Measurements from ENCODE around the gene MIF4GD. TPM values are rescaled to one million over a fixed set of nuclear protein-coding genes. Genes with fewer than 3 reads are reported as not detected.

Gene MIF4GD
- total RNA-seq, 1 donor from 2014 or later, result 5.0 TPM

DNA sequence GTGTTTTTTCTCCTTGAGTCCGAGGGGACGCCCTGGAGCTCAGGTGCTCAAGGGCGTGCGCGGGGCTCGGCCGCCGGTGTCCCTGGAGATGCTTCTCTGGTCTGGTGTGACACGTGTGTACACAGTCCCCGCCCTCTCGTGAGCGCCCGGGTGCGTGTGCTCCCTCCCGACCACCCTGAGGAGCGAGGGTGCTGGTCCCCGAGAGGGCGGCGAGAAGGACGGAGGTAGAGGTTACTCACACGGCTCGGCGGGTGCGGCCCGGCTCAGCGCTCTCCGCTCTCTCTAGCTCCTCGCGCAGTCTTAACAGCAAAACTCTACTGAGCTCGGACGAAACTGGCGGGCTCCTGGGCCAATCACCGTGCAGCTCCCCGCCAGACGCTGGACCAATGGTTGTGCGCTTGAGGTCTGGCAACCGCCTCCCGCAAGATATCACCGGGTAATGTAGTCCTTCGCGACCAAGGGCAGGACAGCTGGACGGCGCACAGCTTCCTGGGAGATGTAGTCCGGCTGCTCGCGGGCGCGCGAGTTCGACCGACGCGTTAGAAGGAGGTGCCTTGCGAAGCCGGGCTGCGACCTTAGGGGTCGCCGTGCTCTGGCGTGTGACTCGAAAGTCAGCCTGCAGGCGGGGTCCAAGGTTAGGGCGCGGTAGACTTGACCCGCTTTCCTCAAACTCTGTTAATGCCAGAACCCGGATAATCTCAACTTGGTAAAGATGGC is 18.2 kb upstream of the MIF4GD start, which contains the start of gene SLC25A19:
TSS of gene SLC25A19 (minus strand) at position 319 of the 717 bp plus-strand sequence. CDS start 2,669 bp downstream, outside the sequence.
- Histone ChIP-seq H3K4me3 (ENCODE audit: insufficient read depth, low read depth, low read length) (peak within 1 kb of the TSS; percentile 81), H3K27ac (ENCODE audit: low read depth, low read length) (peak within 1 kb of the TSS; percentile 82), H3K36me3 (ENCODE audit: insufficient read depth, low read length) (no peaks in the 10 kb centered on the region), H4K20me1 (ENCODE audit: insufficient read depth, low read length) (no peaks in the 10 kb centered on the region), H3K4me1 (ENCODE audit: insufficient read depth, low read length) (peaks cover 5% of the 10 kb centered on the region), H3K9ac (ENCODE audit: low read length) (peak within 1 kb of the TSS; percentile 82), H3K27me3 (ENCODE audit: insufficient read depth, low read length) (no peaks in the 10 kb centered on the region), H2AFZ (ENCODE audit: low read depth, low read length) (peak within 1 kb of the TSS; percentile 93), H3K79me2 (ENCODE audit: insufficient read depth, low read length) (peaks cover 3% of the 10 kb centered on the region), H3K9me3 (ENCODE audit: insufficient read depth, low read depth, low read length) (no peaks in the 10 kb centered on the region), H3K4me2 (ENCODE audit: low read length) (peak within 1 kb of the TSS; percentile 98)
- H3K27me3 Mint-ChIP-seq (ENCODE audit: low read depth, unreplicated experiment), result no peaks in the 10 kb centered on the region
- H3K27ac Mint-ChIP-seq (ENCODE audit: unreplicated experiment), result peak within 1 kb of the TSS; percentile 98
- DNase-seq (ENCODE audit: low read depth) (peak; percentile 98), FAIRE-seq (no peak)
- peak within 1 kb of the TSS; percentile 98 for H3K4me3 Mint-ChIP-seq (ENCODE audit: unreplicated experiment)
- peaks cover 4% of the 10 kb centered on the region for H3K4me1 Mint-ChIP-seq (ENCODE audit: low read depth, unreplicated experiment)
- TF ChIP-seq EZH2 (IDR thresholded peaks at IDR 0.05; ENCODE audit: insufficient read depth, low read length), result no peak
- TF ChIP-seq, protein P1, sequence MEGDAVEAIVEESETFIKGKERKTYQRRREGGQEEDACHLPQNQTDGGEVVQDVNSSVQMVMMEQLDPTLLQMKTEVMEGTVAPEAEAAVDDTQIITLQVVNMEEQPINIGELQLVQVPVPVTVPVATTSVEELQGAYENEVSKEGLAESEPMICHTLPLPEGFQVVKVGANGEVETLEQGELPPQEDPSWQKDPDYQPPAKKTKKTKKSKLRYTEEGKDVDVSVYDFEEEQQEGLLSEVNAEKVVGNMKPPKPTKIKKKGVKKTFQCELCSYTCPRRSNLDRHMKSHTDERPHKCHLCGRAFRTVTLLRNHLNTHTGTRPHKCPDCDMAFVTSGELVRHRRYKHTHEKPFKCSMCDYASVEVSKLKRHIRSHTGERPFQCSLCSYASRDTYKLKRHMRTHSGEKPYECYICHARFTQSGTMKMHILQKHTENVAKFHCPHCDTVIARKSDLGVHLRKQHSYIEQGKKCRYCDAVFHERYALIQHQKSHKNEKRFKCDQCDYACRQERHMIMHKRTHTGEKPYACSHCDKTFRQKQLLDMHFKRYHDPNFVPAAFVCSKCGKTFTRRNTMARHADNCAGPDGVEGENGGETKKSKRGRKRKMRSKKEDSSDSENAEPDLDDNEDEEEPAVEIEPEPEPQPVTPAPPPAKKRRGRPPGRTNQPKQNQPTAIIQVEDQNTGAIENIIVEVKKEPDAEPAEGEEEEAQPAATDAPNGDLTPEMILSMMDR (IDR thresholded peaks at IDR 0.05; ENCODE audit: insufficient read depth, low read depth, low read length), result no peak
- peaks cover 2% of the 10 kb centered on the region for H3K36me3 Mint-ChIP-seq (ENCODE audit: low read depth, unreplicated experiment)
- H3K9me3 Mint-ChIP-seq (ENCODE audit: unreplicated experiment), result no peaks in the 10 kb centered on the region

DNA sequence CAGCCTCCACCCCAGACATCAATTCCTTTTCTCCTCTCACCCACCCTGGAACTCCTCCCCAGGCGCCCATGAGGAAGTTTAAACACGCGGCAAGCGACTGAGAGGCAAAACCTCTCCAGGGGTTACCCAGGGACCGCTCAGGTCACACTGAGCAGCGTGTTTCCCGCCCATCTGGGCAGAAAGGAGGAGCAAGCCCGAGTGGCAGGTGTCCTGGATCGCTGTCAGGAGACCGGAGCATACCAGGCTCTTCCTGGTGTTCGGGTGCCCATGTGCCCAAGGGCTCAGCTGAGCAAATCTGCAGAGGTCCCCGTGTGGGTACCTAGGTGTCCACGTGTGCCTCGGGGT is 17.7 kb upstream of the MIF4GD start:
- Mint-ChIP-seq H3K27ac (ENCODE audit: unreplicated experiment) (no peak overlapping the region), H3K27me3 (ENCODE audit: low read depth, unreplicated experiment) (no peaks in the 10 kb centered on the region), H3K4me3 (ENCODE audit: unreplicated experiment) (peak overlapping the region; percentile 98), H3K36me3 (ENCODE audit: low read depth, unreplicated experiment) (no peaks in the 10 kb centered on the region), H3K9me3 (ENCODE audit: unreplicated experiment) (no peaks in the 10 kb centered on the region), H3K4me1 (ENCODE audit: low read depth, unreplicated experiment) (peaks cover 4% of the 10 kb centered on the region)
- H3K79me2 ChIP-seq (ENCODE audit: insufficient read depth, low read length), result peaks cover 3% of the 10 kb centered on the region
- no peaks in the 10 kb centered on the region for H3K36me3 ChIP-seq (ENCODE audit: insufficient read depth, low read length)
- peak overlapping the region; percentile 93 for H2AFZ ChIP-seq (ENCODE audit: low read depth, low read length)
- FAIRE-seq, result no peak
- H3K9ac ChIP-seq (ENCODE audit: low read length), result peak overlapping the region; percentile 82
- H3K9me3 ChIP-seq (ENCODE audit: insufficient read depth, low read depth, low read length), result no peaks in the 10 kb centered on the region
- peak overlapping the region; percentile 81 for H3K4me3 ChIP-seq (ENCODE audit: insufficient read depth, low read depth, low read length)
- DNase-seq (ENCODE audit: low read depth), result no peak
- H3K27me3 ChIP-seq (ENCODE audit: insufficient read depth, low read length), result no peaks in the 10 kb centered on the region
- H3K4me1 ChIP-seq (ENCODE audit: insufficient read depth, low read length), result peaks cover 5% of the 10 kb centered on the region
- peak overlapping the region; percentile 41 for H3K27ac ChIP-seq (ENCODE audit: low read depth, low read length)
- no peaks in the 10 kb centered on the region for H4K20me1 ChIP-seq (ENCODE audit: insufficient read depth, low read length)
- TF ChIP-seq EZH2 (IDR thresholded peaks at IDR 0.05; ENCODE audit: insufficient read depth, low read length), result no peak
- TF ChIP-seq, protein P1 (IDR thresholded peaks at IDR 0.05; ENCODE audit: insufficient read depth, low read depth, low read length), result no peak
- H3K4me2 ChIP-seq (ENCODE audit: low read length), result peak overlapping the region; percentile 98

DNA sequence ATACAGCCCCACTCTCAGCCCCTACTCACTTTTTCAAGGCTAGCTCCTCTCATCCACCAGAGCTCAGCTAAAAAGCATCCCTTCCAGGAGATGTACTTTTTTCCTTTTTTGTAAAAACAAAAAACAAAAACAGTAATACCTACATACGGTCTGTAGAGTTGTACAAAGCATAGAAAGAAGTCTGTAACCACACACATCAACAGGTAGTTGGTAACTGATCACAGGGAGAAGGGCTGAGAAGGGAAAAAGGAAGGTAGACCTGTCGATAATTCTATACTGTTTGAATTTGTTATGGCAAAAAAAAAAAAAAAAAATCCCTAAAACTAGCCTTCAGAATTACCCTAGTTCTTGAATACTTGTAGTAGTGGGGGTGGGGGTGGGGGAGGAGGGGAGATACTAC is 17.3 kb upstream of the MIF4GD start:
- FAIRE-seq (no peak), DNase-seq (ENCODE audit: low read depth) (no peak)
- Histone ChIP-seq H3K4me2 (ENCODE audit: low read length) (peak overlapping the region; percentile 98), H3K36me3 (ENCODE audit: insufficient read depth, low read length) (no peaks in the 10 kb centered on the region), H3K4me1 (ENCODE audit: insufficient read depth, low read length) (peaks cover 5% of the 10 kb centered on the region), H3K79me2 (ENCODE audit: insufficient read depth, low read length) (peaks cover 3% of the 10 kb centered on the region), H3K4me3 (ENCODE audit: insufficient read depth, low read depth, low read length) (peak overlapping the region; percentile 81), H3K9me3 (ENCODE audit: insufficient read depth, low read depth, low read length) (no peaks in the 10 kb centered on the region), H2AFZ (ENCODE audit: low read depth, low read length) (no peak overlapping the region), H3K27me3 (ENCODE audit: insufficient read depth, low read length) (no peaks in the 10 kb centered on the region), H3K27ac (ENCODE audit: low read depth, low read length) (no peak overlapping the region), H3K9ac (ENCODE audit: low read length) (peak overlapping the region; percentile 82), H4K20me1 (ENCODE audit: insufficient read depth, low read length) (no peaks in the 10 kb centered on the region)
- Mint-ChIP-seq H3K9me3 (ENCODE audit: unreplicated experiment) (no peaks in the 10 kb centered on the region), H3K4me3 (ENCODE audit: unreplicated experiment) (peak overlapping the region; percentile 78), H3K27ac (ENCODE audit: unreplicated experiment) (no peak overlapping the region), H3K36me3 (ENCODE audit: low read depth, unreplicated experiment) (peaks cover 3% of the 10 kb centered on the region), H3K4me1 (ENCODE audit: low read depth, unreplicated experiment) (peaks cover 4% of the 10 kb centered on the region), H3K27me3 (ENCODE audit: low read depth, unreplicated experiment) (no peaks in the 10 kb centered on the region)
- no peak for TF ChIP-seq EZH2 (IDR thresholded peaks at IDR 0.05; ENCODE audit: insufficient read depth, low read length)
- TF ChIP-seq, protein P1 (IDR thresholded peaks at IDR 0.05; ENCODE audit: insufficient read depth, low read depth, low read length), result no peak
